Measurements from ENCODE around the gene KIAA1958.
"Not testable (repeated sequence)": the region's sequence is repeated elsewhere in the genome, so short reads cannot be mapped to it uniquely, and the experiment has no call there.

Gene KIAA1958

DNA sequence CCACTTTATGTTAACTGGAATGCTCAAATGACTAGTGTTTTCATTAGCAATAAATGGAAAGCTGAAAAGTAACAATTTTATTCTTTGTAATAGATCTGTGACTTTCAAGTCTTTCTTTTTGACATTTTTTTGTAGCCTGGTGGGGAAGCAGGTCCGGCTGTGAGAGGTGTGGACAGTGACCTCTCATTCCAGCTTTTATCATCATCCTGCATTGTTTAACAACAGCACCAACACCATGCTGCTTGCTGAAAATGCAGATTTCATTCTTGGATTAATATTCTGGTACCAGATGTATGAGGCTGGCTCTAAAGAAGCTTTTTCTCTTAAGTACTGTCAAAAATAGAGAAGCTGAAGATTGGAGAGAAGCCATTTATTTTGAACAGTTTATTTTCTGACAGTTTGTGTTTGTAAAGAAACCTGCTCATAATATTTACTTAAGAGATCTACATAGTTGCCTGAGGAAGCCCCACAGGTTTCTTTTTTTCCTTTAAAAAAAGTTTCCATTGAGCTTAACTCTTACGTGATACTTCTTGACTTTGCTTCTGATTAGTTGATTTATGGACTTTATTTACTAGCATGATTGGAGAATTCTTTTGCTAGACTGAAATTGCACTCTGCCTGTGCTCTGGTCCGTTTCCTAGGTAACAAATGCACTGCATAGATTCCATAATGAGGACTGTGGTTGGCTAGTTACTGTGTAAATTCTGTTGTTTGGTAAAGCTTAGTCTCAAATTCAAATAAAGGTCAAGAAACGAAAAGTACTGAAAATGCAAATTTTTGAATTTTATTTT is 3.4 kb downstream of the KIAA1958 start:
- DNase-seq: no peak

GRCh38 chr9:112493393-112494137 is 6.9 kb downstream of the KIAA1958 start:
- DNase-seq: no peak

DNA sequence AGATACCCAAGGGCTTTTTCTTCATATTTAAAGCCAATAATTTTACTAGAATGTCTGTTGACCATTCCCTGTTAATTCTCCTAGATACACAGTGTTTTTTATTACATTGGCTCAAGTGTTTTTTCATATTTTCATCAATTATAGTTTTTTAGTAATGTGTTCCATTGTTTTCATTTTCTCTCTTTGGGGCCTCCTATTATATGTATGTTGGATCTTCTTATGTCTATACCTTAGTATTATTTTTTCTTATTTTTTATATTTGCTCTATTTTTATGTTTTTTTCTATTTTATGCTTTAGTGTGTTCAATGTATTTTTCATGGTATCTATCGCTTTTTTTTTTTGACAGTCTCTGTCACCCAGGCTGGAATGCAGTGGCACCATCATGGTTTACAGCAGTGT is 7.5 kb downstream of the KIAA1958 start:
- DNase-seq: no peak

DNA sequence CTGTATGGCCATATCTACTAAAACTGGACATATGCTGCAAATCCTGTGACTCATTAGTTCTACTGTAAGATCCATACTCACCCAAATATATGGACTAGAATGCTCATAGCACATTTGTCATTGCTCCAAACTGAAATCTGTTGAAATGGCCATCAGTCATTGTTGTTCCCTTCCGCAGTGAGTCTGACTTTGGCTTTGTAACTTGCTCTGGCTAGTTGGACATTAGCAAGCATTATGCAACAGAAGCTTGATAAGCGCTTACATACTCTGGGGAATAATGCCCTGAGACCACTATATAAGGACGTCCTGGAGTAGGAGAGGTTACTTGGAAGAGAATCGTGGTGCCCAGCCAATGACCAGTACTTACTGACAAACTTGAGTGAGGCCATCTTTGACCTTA is 9.0 kb downstream of the KIAA1958 start:
- no peak for DNase-seq

DNA sequence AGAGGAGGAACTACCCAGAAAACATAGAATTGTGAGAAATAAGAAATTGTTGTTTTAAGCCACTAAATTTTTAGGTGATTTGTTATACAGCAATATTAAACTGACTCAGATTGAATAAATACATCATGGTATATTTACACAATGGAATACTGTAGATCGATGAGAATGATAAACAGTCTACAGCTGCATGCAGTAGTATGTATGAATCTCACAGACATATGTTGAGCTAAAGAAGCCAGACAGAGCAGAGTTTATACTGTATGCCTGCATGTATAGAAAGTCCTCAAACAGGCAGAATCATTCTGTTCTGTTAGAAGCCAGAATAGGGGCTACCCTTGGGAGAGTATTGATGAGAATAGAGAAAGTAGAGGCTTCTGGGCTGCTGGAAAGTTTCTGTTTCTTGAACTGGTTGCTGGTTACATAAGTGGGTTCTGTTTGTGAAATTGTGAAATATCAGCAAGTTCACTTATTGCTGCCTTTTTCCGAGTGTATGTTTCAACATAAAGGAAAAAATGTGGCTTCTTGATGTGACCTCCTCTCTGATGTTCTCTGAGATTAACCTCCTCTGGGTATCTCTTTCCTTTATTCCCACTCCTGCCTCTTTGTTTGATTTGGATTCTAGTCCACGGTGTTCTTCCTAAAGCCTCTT is 9.6 kb downstream of the KIAA1958 start:
- DNase-seq: no peak

DNA sequence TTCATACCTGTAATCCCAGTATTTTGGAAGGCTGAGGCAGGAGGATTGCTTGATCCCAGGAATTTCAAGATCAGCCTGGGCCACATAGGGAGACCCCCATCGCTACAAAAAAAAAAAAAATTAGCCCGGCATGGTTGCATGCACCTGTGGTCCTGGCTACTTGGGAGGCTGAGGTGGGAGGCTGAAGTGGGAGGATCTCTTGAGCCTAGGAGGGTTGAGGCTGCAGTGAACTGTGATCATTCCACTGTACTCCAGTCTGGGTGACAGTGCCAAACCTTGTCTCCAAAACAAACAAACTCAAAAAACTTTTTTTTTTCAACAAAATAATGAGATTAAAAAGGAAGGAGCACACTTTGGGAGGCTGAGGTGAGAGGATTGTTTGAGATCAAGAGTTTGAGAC is 14.2 kb downstream of the KIAA1958 start:
- no peak for DNase-seq

- no peak for DNase-seq
These were observed 14.7 kb downstream of the KIAA1958 start for GRCh38 chr9:112501287-112501686.

GRCh38 chr9:112502175-112502946 is 15.7 kb downstream of the KIAA1958 start:
- no peak for DNase-seq

- DNase-seq: no peak
These were observed 16.5 kb downstream of the KIAA1958 start for GRCh38 chr9:112503170-112503569.

GRCh38 chr9:112505086-112505485 is 18.5 kb downstream of the KIAA1958 start:
- no peak for DNase-seq

- no peak for DNase-seq
These were observed 19.0 kb downstream of the KIAA1958 start for GRCh38 chr9:112505607-112506006.

DNA sequence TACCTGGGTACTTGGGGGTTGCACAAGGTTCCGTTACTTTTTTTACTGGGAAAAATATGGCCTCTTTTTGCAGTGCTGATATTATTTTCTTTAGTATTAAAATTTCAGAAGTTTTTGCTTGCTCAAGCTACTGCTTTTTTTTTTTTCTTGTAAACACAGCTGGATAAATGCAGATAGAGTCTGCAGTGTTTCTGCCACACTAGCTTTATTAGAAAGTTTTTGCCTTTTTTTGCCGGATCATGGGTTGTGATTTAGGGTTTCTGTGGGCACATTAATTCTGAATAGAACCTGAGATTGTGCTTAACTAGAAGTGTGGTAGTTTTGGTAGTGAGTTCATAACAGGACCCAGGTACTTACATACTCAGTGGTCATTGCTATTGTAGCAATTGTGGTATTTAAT is 19.9 kb downstream of the KIAA1958 start:
- no peak for DNase-seq

- no peak for DNase-seq
These were observed 20.5 kb downstream of the KIAA1958 start for GRCh38 chr9:112507001-112507680.

DNA sequence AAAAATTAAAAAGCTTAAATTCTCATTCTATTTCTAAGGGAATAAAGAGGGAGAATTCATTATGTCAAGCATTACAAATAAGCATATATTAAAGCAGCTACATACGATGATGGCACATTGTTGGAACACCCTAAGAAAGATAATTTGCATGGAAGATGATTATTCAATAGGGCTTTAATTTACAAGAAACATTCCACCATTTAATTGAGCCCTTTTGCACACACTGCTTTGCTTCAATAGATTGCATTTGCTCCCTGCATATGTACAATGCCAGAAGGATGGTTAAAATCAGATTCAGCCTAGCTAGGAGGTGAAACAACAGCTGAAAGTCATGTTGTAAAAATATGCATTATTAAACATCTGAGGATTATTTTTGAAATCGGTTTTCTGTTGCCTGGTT is 21.8 kb downstream of the KIAA1958 start:
- DNase-seq: no peak

DNA sequence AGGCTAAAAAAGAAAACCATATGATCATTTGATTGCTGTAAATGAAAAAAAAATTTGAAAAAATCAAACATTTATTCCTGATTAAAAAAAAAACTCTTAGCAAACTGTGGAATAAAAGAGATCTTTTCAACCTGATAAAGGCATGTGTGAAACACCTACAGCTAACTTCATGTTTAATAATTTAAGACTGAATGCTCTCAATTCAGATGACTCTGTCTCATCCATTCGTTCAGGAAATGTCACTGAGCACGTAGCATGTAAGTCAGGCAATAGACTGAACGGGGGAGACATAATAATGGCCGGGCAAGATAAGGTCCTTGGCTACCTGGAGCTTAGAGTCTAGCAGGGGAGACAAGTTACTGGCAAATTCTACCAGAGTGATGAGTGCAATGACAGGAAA is 25.8 kb downstream of the KIAA1958 start:
- DNase-seq: not testable (repeated sequence)

DNA sequence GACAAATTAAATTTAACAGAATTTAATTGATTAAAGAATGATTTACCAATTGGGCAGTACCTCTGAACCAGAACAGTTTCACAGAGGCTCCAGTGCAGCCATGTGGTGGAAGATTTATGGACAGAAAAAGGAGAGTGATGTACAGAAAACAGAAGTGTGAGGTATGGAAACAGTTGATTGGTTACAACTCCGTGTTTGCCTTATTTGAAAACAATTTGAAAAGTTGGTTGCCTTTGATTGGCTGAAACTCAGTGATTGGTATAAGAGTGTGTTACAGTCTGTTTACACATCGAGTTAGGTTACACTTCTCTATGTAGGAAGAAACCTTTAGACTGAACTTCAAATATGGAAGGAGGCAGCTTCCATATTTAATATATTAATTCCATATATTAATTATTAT is 30.1 kb downstream of the KIAA1958 start:
- no peak for DNase-seq

DNA sequence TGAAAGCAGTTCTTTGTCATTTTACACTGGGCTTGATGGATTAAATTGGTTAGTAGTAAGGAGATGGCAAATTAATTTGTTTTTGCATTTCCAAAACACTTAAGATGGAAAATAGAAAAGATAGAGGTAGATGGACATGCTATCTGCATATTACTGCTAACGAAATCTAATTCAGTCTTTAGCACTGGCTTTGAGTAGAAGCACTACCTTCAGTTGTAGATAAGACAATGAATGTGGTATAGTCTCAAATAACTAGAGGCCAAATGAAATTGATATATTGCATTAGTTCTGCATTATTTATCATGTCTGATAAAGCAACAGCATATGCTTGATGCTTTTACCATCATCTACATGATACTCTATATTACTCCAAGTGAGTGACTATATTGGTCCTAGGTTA is 33.4 kb downstream of the KIAA1958 start:
- no peak for DNase-seq

GRCh38 chr9:112520656-112521055 is 34.0 kb downstream of the KIAA1958 start:
- no peak for DNase-seq

DNA sequence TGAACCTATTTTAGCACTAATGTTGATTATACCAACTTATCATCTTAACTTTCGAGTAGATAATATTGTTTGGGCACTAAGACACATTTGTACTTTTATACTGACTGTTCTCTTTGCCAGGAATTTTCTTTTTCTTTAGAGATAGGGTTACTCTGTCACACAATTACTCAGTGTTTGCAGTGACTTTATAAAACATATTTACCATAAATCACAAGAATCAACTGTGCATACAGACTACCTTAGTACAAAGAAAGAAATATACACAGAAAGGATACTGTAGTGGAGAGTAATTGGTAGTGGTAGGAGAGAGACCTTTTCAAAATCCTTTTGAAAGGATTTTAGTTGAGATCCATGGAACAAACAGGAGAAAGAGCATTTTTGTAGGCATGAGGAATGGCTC is 40.3 kb downstream of the KIAA1958 start:
- no peak for DNase-seq

GRCh38 chr9:112527959-112528358 is 41.3 kb downstream of the KIAA1958 start:
- DNase-seq: no peak

DNA sequence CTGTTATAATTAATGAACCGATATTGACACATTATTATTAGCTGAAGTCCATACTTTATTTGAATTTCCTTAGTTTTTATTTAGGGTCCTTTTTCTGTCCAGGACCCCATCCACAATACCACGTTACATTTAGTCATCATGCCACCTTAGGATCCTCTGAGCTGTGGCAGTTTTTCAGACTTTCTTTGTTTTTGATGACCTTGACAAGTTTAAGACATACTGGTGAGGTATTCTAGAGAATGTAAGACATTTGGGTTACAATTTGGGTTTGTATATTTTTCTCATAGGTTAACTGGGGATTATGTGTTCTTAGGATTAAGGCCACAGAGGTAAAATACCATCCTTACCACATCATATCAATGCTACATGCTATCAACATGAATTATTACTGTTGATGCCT is 42.7 kb downstream of the KIAA1958 start:
- no peak for DNase-seq

DNA sequence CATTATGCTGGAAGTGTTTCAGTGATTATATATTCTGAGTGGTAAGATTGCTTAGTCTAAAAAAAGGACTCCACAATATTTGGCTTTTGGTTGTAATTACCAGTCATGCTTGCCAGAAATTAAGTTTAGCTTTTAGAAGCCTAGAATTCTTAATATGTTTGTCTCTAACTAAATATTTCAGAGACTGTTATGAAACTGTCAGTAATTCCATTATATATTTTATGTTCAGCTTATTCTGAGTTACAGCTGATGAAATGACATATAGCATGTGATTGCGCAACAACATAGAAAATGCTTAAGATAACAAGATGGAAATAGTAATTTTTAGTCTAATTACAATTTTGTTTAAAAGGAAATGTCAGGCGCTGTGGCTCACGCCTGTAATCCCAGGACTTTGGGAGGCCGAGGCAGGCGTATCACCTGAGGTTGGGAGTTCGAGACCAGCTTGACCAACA is 44.2 kb downstream of the KIAA1958 start:
- DNase-seq: no peak

All from activated CD4-positive, CD25-positive, alpha-beta regulatory T cell (primary cell).